Activated naive CD8-positive, alpha-beta T cell (primary cell): ENCODE results near the gene SYTL1.
A peak's percentile ranks its signal among the peaks of the same experiment; 100 is the strongest.

Experiments used
- H3K27ac Mint-ChIP-seq: one replicate; pipeline ENCODE4 v1.8.0; 2021; ENCODE audit warnings: mixed read lengths
- H3K27me3 Mint-ChIP-seq: one replicate; pipeline ENCODE4 v1.8.0; 2021; ENCODE audit warnings: mixed read lengths
- H3K36me3 Mint-ChIP-seq: one replicate; pipeline ENCODE4 v1.8.0; 2021; ENCODE audit warnings: mixed read lengths
- H3K4me1 Mint-ChIP-seq: one replicate; pipeline ENCODE4 v1.8.0; 2021; ENCODE audit warnings: low read depth, mixed read lengths
- H3K4me3 Mint-ChIP-seq: one replicate; pipeline ENCODE4 v1.8.0; 2021; ENCODE audit warnings: mild to moderate bottlenecking, mixed read lengths
- H3K9me3 Mint-ChIP-seq: one replicate; pipeline ENCODE4 v1.8.0; 2021; ENCODE audit warnings: low read depth, mixed read lengths

Gene SYTL1

DNA sequence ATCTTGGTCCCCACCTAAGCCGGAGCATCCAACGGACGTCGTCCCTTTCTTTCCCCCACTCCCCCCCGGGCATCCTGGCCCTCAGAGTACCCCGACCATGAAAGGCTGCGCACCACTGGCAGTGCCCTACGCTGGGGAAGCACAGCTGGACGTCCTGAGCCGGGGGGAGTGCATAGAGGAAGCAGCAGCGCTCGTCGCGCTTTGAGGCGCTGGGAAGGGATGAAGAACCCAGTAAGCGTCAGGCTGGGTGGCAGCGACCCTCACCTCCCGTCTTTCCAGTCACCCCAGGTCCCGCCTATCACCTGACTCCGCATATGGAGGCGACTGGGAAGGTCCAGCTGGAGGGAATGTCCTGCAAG lies 19.2 kb downstream of the SYTL1 start:
- Mint-ChIP-seq H3K36me3 (no peaks in the 10 kb centered on the region), H3K4me1 (peaks cover 46% of the 10 kb centered on the region), H3K27ac (no peak overlapping the region), H3K9me3 (no peaks in the 10 kb centered on the region), H3K4me3 (no peak overlapping the region), H3K27me3 (no peaks in the 10 kb centered on the region)

GRCh38 chr1:27361553-27361952 lies 19.7 kb downstream of the SYTL1 start:
- H3K27me3 Mint-ChIP-seq: no peaks in the 10 kb centered on the region
- H3K4me1 Mint-ChIP-seq: peaks cover 42% of the 10 kb centered on the region
- no peak overlapping the region for H3K27ac Mint-ChIP-seq
- H3K36me3 Mint-ChIP-seq: no peaks in the 10 kb centered on the region
- H3K4me3 Mint-ChIP-seq: no peak overlapping the region
- H3K9me3 Mint-ChIP-seq: no peaks in the 10 kb centered on the region

- Mint-ChIP-seq H3K4me1 (peaks cover 34% of the 10 kb centered on the region), H3K36me3 (no peaks in the 10 kb centered on the region), H3K27me3 (no peaks in the 10 kb centered on the region), H3K27ac (no peak overlapping the region), H3K4me3 (peak overlapping the region; percentile 48), H3K9me3 (no peaks in the 10 kb centered on the region)
These were observed 22.2 kb downstream of the SYTL1 start for GRCh38 chr1:27363766-27364695.

GRCh38 chr1:27364696-27365371 lies 23.0 kb downstream of the SYTL1 start:
- Mint-ChIP-seq H3K4me1 (peaks cover 32% of the 10 kb centered on the region), H3K27ac (no peak overlapping the region), H3K9me3 (no peaks in the 10 kb centered on the region), H3K36me3 (no peaks in the 10 kb centered on the region), H3K27me3 (no peaks in the 10 kb centered on the region), H3K4me3 (peak overlapping the region; percentile 87)

DNA sequence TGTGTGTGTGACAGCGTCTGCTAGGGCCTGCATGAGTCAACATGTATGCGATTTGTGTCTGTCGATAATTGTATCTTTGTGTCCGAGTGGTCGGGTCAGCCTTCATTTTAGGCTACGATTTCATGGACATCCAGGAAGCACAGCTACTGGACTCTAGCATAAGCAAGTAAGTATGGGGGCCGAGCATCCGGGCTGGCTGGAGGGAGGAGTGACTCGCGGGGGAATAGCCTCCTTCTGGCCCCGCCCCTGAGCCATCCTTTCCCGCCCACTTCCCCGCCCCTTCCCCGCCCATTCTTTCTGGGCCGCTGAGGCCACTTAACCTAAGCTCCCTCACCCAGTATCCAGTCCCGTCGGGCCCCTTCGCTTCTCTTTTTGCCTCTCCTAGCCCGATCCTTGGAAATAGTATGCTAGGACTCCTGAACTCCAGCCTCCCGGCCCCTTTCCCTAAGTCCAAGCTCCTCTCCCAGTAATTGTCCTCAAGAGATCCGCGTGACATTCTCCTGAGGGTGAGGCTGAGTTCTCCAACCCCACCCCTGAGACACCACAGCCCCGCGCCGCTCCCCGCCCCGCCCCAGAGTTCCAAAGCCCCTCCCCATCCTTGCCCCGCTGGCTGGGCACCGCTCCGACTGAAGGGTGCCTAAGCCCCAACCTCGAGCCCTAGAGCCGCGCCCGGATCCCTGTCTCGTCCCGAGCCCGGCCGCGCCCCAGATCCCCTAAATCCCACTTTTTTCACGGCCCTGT lies 23.7 kb downstream of the SYTL1 start:
- peaks cover 28% of the 10 kb centered on the region for H3K4me1 Mint-ChIP-seq
- H3K4me3 Mint-ChIP-seq: peak overlapping the region; percentile 87
- no peaks in the 10 kb centered on the region for H3K36me3 Mint-ChIP-seq
- no peaks in the 10 kb centered on the region for H3K27me3 Mint-ChIP-seq
- no peaks in the 10 kb centered on the region for H3K9me3 Mint-ChIP-seq
- no peak overlapping the region for H3K27ac Mint-ChIP-seq

DNA sequence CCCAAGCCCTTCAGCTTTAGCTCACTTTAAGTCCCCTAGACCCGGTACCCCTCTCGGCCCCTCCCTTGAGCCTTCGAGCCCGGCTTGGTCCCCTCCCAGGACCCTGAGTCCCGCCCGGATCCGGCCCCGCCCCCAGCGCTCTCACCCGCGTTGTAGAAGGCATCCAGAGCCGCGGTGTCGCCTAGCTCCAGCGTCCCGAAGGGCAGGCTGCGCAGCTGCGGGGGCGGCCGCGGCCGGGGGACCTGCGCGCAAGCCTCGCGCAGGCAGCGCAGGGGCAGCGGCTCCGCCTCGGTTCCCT lies 24.2 kb downstream of the SYTL1 start:
- peak overlapping the region; percentile 87 for H3K4me3 Mint-ChIP-seq
- no peaks in the 10 kb centered on the region for H3K27me3 Mint-ChIP-seq
- no peaks in the 10 kb centered on the region for H3K36me3 Mint-ChIP-seq
- no peaks in the 10 kb centered on the region for H3K9me3 Mint-ChIP-seq
- no peak overlapping the region for H3K27ac Mint-ChIP-seq
- H3K4me1 Mint-ChIP-seq: peaks cover 28% of the 10 kb centered on the region

DNA sequence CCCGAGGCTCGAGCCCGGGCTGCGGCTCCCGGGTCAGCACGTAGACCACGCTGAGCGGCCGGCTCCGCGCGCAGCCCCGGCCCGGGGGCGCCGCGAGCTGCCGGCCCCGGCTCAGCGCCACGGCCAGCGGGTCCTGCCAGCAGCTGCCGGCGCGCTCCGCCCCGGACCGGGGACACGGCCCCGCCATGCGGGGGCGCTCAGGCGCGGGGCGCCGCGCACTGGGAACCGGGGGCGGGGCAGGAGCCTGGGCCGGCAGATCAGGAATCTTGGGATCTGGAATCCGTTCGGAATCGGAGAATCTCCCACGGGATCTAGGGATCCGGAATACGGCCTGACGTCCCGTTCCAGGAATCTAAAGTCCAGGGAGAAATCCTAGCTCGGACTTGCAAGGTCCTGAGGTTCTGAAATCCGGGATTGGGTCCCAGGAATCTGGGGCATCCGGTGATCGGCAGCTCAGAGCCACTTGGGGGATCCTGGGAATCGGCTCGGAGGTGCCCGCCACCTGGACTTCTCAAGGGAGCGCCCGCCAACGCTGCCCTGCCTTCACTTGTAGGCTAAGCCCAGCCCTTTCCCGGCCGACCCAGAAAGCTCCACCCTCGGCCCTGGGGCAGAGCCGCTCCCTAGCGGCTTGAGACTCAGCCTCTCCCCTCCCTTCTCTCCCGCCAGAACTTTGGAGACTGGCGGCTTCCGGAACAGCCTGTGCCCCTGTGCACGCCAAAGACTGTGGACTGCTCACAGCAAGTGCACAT lies 24.8 kb downstream of the SYTL1 start, which contains the start of gene MAP3K6:
MAP3K6 (minus strand) TSS at position 551 of the 749 bp plus-strand sequence; CDS start at position 187, 364 bp downstream.
- Mint-ChIP-seq H3K4me1 (peaks cover 28% of the 10 kb centered on the region), H3K36me3 (no peaks in the 10 kb centered on the region), H3K9me3 (no peaks in the 10 kb centered on the region), H3K27me3 (no peaks in the 10 kb centered on the region), H3K4me3 (peak within 1 kb of the TSS; percentile 87), H3K27ac (no peak within 1 kb of the TSS)

DNA sequence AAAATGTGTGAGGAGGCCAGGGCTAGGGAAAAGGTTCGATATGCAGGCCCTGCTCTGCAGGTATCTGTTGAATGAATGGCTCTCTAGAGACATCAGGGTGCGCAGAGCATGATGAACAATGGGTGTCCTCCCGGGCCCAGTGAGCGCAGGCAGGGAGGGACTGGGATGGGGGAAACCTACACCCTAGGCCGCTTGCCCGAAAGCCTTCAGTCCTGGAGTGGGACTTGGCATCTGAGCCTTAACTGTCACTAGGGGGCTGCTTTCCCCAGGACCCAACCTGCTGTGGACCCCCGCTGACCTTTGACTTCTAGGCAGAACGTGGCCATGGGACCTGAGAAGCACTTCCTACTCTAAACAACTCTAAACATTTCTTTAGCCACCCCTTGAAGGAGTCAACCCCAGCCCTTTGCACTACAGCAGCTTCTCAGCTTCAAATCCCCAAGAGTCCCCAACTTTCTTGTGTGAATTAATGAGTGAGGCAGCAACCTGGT lies 25.4 kb downstream of the SYTL1 start:
- no peaks in the 10 kb centered on the region for H3K36me3 Mint-ChIP-seq
- H3K4me1 Mint-ChIP-seq: peaks cover 28% of the 10 kb centered on the region
- peak overlapping the region; percentile 77 for H3K4me3 Mint-ChIP-seq
- H3K9me3 Mint-ChIP-seq: no peaks in the 10 kb centered on the region
- no peaks in the 10 kb centered on the region for H3K27me3 Mint-ChIP-seq
- no peak overlapping the region for H3K27ac Mint-ChIP-seq

DNA sequence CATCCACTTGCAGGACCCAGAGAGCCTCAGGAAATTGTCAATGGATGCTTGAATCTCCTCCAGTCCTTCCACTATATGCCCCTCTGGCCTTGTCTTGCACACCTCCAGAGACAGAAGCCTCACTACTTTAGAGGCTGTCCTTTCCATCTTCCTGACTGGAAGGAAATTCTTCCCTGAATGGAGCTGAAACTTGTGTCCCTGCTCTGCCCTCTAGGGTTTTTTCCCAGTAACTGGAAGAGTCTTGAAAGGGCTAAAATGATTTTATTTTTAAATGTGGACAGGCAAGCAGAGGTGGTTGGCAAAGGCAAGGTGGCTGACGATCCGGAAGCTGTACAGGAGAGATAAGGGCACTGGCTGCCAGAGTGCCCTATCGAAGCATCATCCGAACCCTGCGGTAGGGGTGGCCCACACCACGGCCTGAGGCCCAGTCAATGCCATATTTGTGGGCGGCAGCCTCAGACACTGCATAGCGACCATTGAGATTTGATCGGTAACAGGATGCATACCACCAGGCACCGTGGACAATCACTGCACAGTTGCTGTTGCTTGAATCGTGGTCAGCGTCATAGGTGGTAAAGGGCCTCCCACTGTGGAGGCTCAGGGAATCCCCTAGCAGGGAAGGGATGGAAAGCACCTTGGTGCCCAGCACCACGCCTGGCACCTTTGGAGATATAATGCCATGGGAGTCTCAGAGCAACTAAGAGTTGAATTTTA lies 27.2 kb downstream of the SYTL1 start:
- Mint-ChIP-seq H3K27ac (no peak overlapping the region), H3K4me3 (no peak overlapping the region), H3K36me3 (no peaks in the 10 kb centered on the region), H3K27me3 (no peaks in the 10 kb centered on the region), H3K4me1 (peaks cover 26% of the 10 kb centered on the region), H3K9me3 (no peaks in the 10 kb centered on the region)

DNA sequence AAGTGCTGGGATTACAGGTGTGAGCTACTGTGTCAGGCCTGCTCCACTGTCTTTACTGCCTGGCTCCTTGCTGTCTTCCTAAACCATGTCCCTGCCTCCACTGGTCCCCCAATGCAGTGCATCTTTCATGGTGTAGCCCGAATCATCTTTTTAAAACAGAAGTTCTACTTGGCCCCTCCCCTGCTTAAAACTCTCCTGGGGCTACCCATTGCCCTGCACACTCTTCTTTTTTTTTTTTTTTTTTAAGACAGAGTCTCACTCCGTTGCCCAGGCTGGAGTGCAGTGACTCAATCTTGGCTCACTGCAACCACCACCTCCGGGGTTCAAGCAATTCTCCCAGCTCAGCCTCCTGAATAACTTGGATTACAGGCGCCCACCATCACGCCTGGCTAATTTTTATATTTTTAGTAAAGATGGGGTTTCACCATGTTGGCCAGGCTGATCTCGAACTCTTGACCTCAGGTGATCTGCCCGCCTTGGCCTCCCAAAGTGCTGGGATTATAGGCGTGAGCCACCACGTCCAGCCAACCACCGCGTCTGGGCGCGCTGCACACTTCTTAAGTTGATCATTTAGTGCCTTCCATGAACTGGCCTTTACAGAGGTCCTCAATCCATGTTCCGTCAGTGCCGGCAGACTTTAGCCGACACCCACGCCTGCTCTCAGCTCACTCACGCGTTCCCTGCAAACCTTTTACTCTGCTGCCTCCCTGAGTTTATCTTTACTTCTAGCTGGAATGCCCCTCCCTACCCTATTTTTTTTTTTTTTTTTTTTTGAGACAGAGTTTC lies 30.4 kb downstream of the SYTL1 start:
- H3K36me3 Mint-ChIP-seq: no peaks in the 10 kb centered on the region
- H3K27ac Mint-ChIP-seq: no peak overlapping the region
- H3K9me3 Mint-ChIP-seq: no peaks in the 10 kb centered on the region
- H3K27me3 Mint-ChIP-seq: no peaks in the 10 kb centered on the region
- peaks cover 10% of the 10 kb centered on the region for H3K4me1 Mint-ChIP-seq
- no peak overlapping the region for H3K4me3 Mint-ChIP-seq

GRCh38 chr1:27372808-27373690 lies 31.2 kb downstream of the SYTL1 start:
- Mint-ChIP-seq H3K36me3 (no peaks in the 10 kb centered on the region), H3K27me3 (no peaks in the 10 kb centered on the region), H3K27ac (no peak overlapping the region), H3K4me1 (peaks cover 8% of the 10 kb centered on the region), H3K4me3 (no peak overlapping the region), H3K9me3 (no peaks in the 10 kb centered on the region)

DNA sequence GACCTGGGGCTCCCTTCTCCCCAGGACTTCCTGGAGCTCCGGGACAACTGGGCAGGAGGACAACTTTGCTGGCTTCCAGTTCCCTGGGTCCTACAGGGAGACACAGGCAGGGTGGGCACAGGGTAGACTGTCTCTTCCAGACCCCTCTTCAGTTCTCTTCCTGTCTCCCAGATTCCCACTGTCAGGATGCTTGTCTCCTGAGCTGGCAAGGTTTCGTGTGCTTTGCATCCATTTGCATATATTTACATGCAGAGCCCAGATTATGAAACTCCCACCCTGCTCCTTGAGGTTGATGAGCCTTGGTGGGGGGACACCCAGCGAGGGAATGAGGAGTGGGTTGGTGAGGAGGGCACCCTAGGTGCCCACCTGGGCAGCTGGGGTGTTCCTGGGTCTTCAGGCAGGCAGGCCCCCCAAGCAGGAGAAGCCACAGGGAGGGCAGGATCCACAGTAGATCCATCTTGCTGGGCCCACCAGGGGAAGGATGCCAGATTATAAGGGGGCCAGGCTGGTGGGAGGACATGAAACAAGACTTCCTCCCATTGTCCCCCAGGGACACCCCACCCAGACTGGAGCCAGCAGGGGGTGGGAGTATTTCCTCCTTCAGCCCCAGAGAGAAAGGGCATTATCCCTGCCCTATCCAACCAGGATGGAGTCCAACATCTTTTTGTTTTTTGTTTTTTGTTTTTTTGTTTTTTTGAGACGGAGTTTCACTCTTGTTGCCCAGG lies 32.7 kb downstream of the SYTL1 start, which contains the start of gene FCN3:
FCN3 (minus strand) TSS at position 463 of the 725 bp plus-strand sequence; CDS start at position 457, 6 bp downstream.
- H3K36me3 Mint-ChIP-seq: no peaks in the 10 kb centered on the region
- peaks cover 3% of the 10 kb centered on the region for H3K4me1 Mint-ChIP-seq
- no peak within 1 kb of the TSS for H3K27ac Mint-ChIP-seq
- H3K4me3 Mint-ChIP-seq: no peak within 1 kb of the TSS
- no peaks in the 10 kb centered on the region for H3K9me3 Mint-ChIP-seq
- no peaks in the 10 kb centered on the region for H3K27me3 Mint-ChIP-seq
